ENCODE results near the gene PDSS2.

Gene PDSS2

DNA sequence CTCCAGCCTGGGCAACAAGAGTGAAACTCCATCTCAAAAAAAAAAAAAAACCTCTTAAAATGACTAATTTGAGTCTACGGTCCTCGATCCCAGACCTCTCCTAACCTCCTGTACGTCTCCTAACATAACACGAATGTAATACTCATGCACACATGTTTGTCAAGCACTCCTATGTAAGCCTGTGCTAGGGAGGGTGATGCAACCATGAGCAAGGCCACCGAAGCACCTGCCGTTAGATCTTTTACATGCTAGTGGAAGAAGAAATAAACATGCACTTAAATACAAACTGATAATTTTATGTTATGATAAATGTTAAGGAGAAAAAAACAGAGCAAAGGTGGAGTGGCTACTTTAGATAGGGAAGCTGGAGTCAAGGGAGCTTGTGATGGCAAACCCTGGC, 271.7 kb downstream of the PDSS2 start:
- in situ Hi-C loops (cut with MboI; ENCODE audit: low sequenced_read_pairs, unreplicated experiment), result no loop called here
- TF ChIP-seq, protein P1, sequence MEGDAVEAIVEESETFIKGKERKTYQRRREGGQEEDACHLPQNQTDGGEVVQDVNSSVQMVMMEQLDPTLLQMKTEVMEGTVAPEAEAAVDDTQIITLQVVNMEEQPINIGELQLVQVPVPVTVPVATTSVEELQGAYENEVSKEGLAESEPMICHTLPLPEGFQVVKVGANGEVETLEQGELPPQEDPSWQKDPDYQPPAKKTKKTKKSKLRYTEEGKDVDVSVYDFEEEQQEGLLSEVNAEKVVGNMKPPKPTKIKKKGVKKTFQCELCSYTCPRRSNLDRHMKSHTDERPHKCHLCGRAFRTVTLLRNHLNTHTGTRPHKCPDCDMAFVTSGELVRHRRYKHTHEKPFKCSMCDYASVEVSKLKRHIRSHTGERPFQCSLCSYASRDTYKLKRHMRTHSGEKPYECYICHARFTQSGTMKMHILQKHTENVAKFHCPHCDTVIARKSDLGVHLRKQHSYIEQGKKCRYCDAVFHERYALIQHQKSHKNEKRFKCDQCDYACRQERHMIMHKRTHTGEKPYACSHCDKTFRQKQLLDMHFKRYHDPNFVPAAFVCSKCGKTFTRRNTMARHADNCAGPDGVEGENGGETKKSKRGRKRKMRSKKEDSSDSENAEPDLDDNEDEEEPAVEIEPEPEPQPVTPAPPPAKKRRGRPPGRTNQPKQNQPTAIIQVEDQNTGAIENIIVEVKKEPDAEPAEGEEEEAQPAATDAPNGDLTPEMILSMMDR (IDR thresholded peaks at IDR 0.05; ENCODE audit: borderline replicate concordance, control extremely low read depth, extremely low read depth, insufficient read depth, missing control alignments), result no peak

DNA sequence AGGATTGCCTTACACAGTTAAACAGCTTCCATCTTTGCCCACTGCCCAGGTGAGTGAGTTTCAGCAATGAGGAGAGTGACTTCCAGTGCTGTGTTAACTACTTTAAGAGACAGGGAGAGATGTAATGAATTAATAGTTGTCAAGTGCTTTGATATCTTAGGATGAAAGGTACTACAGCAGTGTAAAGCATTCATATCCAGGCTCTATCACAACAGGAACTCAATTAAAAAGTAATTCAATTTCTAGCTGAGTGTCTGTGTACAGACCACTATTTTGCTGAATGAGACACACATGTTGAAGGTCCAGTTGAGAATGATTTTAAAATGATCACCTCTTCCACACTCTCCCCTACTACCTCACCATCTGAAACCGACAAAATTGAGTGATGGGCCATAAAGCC, 273.3 kb downstream of the PDSS2 start:
- TF ChIP-seq, protein P1 (IDR thresholded peaks at IDR 0.05; ENCODE audit: borderline replicate concordance, control extremely low read depth, extremely low read depth, insufficient read depth, missing control alignments), result no peak
- in situ Hi-C loops (cut with MboI; ENCODE audit: low sequenced_read_pairs, unreplicated experiment), result no loop called here

More for the DNA sequence above, 271.7 kb downstream of the PDSS2 start:
- no peak for DNase-seq (ENCODE audit: low spot score)

DNA sequence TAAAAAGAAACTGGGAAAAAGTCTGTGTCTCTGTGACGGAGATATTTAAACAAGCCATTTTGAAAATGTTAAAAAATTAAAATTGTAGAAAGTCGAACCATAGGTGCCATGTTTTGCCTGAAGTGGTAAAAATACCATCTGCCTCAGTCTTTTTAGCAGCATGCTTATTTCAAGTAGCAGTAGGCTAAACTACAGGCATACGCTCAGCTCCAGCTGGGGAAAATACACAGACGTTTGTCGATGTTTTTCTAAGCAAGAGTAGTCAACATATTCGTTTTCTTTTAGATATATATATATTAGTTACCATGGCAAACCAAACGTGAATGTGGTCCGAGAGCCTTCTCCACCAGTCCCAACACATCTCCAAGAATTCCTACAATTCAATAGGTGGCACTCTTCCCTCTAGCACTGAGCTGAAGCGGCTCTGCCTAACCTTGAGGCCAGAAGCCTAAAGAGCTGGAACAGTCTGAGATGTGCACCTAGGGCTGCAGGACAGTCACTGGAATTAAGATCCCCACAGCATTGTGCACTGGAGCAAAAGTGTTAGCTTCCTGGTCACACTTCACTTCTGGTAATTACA, 273.9 kb downstream of the PDSS2 start:
- in situ Hi-C loops (cut with MboI; ENCODE audit: low sequenced_read_pairs, unreplicated experiment), result no loop called here
- no peak for DNase-seq (ENCODE audit: low spot score)
- TF ChIP-seq, protein P1 (IDR thresholded peaks at IDR 0.05; ENCODE audit: borderline replicate concordance, control extremely low read depth, extremely low read depth, insufficient read depth, missing control alignments), result no peak

More for the DNA sequence above, 273.3 kb downstream of the PDSS2 start:
- no peak for DNase-seq (ENCODE audit: low spot score)

DNA sequence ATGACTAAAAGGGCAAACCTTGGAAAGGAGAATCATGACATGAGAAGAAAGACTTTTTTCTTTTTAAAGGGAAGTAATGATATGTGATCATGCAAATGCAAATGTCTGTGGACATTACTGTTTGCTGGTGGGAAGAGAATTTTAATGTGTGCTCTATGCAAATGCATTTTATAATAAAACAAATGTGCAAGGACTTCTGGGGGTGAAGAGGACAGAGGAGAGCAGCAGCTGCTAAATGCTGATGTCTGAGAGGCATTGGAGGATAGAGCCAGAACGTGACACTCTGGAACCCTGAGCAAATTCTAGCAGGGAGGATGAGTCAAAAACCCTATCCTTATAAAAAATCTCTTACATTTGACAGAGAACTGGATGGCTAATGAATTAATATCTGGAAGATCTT, 274.9 kb downstream of the PDSS2 start:
- no peak for DNase-seq (ENCODE audit: low spot score)
- in situ Hi-C loops (cut with MboI; ENCODE audit: low sequenced_read_pairs, unreplicated experiment), result no loop called here
- TF ChIP-seq, protein P1 (IDR thresholded peaks at IDR 0.05; ENCODE audit: borderline replicate concordance, control extremely low read depth, extremely low read depth, insufficient read depth, missing control alignments), result no peak

DNA sequence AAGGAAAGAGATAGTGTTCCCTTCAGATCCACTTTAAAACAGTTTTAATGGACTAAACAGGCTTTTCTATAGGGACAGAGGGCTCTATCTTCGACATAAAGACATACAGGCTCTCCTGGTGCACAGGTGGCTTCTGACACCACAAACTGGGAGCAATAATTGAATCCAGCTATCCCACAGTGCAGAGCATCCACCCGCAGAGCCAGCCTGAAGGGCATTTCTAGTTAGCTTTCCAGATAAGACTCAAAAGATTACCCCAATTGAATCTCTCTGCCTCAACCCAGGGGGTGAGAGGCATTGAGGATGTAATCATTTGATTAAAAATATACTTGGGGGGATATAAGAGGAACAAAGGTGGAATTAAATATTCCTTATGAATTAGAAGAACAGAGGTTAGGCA, 279.3 kb downstream of the PDSS2 start:
- no peak for DNase-seq (ENCODE audit: low spot score)
- in situ Hi-C loops (cut with MboI; ENCODE audit: low sequenced_read_pairs, unreplicated experiment), result no loop called here
- TF ChIP-seq, protein P1 (IDR thresholded peaks at IDR 0.05; ENCODE audit: borderline replicate concordance, control extremely low read depth, extremely low read depth, insufficient read depth, missing control alignments), result no peak

DNA sequence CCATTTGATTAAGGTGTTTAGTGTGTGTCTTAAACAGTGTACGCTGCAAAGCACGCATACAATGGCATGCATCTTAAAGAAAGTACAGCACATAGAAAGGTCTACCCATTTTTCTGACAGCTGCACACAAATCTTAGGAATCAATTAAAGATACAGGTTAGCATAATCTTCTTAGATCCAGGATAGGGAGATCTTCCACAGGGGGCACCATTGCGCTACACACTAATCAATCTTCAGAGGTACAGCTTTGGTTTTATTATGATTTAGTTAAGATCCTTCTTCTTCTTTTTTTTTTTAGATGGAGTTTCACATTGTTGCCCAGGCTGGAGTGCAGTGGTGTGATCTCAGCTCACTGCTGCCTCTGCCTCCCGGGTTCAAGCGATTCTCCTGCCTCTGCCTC, 280.4 kb downstream of the PDSS2 start:
- no peak for DNase-seq (ENCODE audit: low spot score)
- TF ChIP-seq, protein P1 (IDR thresholded peaks at IDR 0.05; ENCODE audit: borderline replicate concordance, control extremely low read depth, extremely low read depth, insufficient read depth, missing control alignments), result no peak
- in situ Hi-C loops (cut with MboI; ENCODE audit: low sequenced_read_pairs, unreplicated experiment), result no loop called here

Data from GM13976 (cell line).